ENCODE data around the gene PKMYT1.

DNA sequence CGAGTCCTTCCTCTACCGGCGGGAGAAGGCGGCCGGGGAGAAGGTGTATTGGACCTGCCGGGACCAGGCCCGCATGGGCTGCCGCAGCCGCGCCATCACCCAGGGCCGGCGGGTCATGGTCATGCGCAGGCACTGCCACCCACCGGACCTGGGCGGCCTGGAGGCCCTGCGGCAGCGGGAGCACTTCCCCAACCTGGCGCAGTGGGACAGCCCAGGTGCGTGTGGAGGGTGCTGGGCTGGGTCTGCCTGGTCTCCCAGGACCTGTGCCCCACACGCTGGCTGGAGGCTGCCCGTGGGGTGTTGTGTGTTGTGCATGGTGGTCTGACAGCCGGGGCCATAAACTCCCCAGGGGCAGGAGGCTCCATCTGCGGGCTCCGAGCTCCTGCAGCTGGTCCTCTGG, 43.1 kb downstream of the PKMYT1 start:
- TF ChIP-seq CTCF (IDR thresholded peaks at IDR 0.05) (no peak), POLR2AphosphoS5 (IDR thresholded peaks at IDR 0.05) (no peak), POLR2A (IDR thresholded peaks at IDR 0.05) (no peak)

All from gastroesophageal sphincter (tissue), 3 donors.